ENCODE data around the gene ATXN3. TPM values are rescaled to one million over a fixed set of nuclear protein-coding genes. Genes with fewer than 3 reads are reported as not detected.

The ATXN3 gene
- total RNA-seq, 1 experiment from 2014 or later, result 34.6 TPM

GRCh38 chr14:92009604-92010003 is 96.8 kb downstream of the ATXN3 start:
- no peak for DNase-seq (ENCODE audit: low read depth)

Other genes starting within 250 kb of the ATXN3 start
- not detected in 2 replicates for gene TC2N, start 239.0 kb downstream of the ATXN3 start, total RNA-seq (2014; rRNA removed; shearing (Covaris generic))
- gene FBLN5, start 158.9 kb downstream of the ATXN3 start, total RNA-seq (2014; rRNA removed; shearing (Covaris generic)), result 0.47 and 0.67 TPM in 2 replicates
- 15.2 and 16.7 TPM in 2 replicates for gene TRIP11, start 66.5 kb downstream of the ATXN3 start, total RNA-seq (2014; rRNA removed; shearing (Covaris generic))
- 142 and 248 TPM in 2 replicates for gene NDUFB1, start 15.1 kb upstream of the ATXN3 start, total RNA-seq (2014; rRNA removed; shearing (Covaris generic))
- 57.3 and 68.9 TPM in 2 replicates for gene CPSF2, start 15.4 kb upstream of the ATXN3 start, total RNA-seq (2014; rRNA removed; shearing (Covaris generic))
- gene SLC24A4, start 216.6 kb upstream of the ATXN3 start, total RNA-seq (2014; rRNA removed; shearing (Covaris generic)), result 0.03 TPM in 1 of 2 replicates, not detected in the other

Data from HT1080 (cell line).